IPS-18c (cell line): ENCODE measurements around the gene GPX2.

Experiments
- H3K4me3 ChIP-seq: 2 replicates; pipeline ENCODE4 v1.7.0; 2013; ENCODE audit warnings: low read depth, mild to moderate bottlenecking, low read length, moderate library complexity; ENCODE audit not compliant: insufficient read depth
- H3K9me3 ChIP-seq: one replicate; pipeline ENCODE4 v1.6.1; 2013; ENCODE audit warnings: mild to moderate bottlenecking, low read length, moderate library complexity; ENCODE audit not compliant: control insufficient read depth, insufficient read depth

Gene GPX2

GRCh38 chr14:64899958-64900357, 42.6 kb downstream of the GPX2 start:
- H3K4me3 ChIP-seq = no peak overlapping the region
- no peaks in the 10 kb centered on the region for H3K9me3 ChIP-seq

DNA sequence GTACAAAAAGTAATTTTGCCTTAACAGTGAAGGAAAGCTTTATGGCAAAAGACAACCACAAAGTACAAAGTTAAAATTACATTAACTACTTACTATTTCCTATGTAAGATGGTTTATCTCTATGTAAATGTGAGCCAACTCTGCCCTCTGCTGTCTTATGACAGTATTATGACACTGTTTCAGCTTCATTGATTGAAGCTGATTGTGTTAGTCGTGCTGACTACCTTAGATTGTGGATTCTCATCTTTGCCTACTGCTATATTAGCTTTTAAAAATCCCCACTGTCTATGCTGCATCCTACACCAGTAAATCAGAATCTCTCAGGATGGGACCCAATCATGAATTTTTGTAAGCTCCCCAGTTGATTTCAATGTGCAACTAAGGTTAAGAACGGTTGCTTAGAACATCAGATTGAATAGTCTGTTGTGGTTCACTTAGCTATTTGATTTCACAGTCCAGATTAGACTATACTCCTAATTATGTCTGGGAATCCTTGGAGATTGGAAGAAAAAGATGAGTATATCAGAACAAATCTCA, 50.6 kb downstream of the GPX2 start:
- H3K4me3 ChIP-seq = no peak overlapping the region

GRCh38 chr14:64891173-64891838, 51.2 kb downstream of the GPX2 start:
- peaks cover 2% of the 10 kb centered on the region for H3K9me3 ChIP-seq
- no peak overlapping the region for H3K4me3 ChIP-seq

More for the DNA sequence above, 50.6 kb downstream of the GPX2 start:
- H3K9me3 ChIP-seq = peaks cover 2% of the 10 kb centered on the region

DNA sequence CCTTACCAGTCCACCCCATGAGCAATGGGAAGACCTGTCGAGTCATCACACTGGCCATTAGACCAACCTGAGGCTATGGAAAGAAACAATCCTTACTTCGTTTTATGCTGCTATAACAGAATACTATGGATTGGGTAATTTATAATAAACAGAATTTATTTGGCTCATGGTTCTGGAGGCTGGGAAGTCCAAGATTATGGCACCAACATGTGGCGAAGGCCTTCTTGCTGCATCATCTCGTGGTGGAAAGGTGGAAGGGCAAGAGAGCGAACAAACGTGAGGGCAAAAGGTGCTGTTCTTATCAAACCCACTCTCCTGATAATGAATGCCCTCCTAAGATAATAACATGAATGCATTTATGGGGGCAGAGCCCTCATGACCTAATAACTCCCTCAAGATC, 53.2 kb downstream of the GPX2 start:
- Histone ChIP-seq H3K4me3 (no peak overlapping the region), H3K9me3 (peaks cover 2% of the 10 kb centered on the region)
